Natural killer cell treated with Interleukin-12 subunit alpha and Interleukin-12 subunit beta and Interleukin-15 and Interleukin-18, amount 100 ng/mL, for 72 hours (primary cell): ENCODE data around the gene NFATC2. TPM values are rescaled to one million over a fixed set of nuclear protein-coding genes. Genes with fewer than 3 reads are reported as not detected.
"Not testable (repeated sequence)": the region's sequence is repeated elsewhere in the genome, so short reads cannot be mapped to it uniquely, and the experiment has no call there.

Experiments
- ATAC-seq, 2 donors: fragments of 150-1000 bp; cut with Tn5 transposase in 1 of 2; sonication (Bioruptor Pico), chemical (Tn5 transposase) in 1 of 2; 2 replicates each; pipeline ENCODE4 v1.10.0; 2021
- DNase-seq: peaks from one replicate; pipeline ENCODE4 v3.0.0; 2022; ENCODE audit warnings: low spot score
- H3K27ac Mint-ChIP-seq, 2 donors: 1 replicate in 1 of 2; 2 replicates in 1 of 2; pipeline ENCODE4 v1.8.0; 2022; ENCODE audit warnings: mixed read lengths in 2 of 2, mild to moderate bottlenecking in 1 of 2, moderate library complexity in 1 of 2
- H3K27me3 Mint-ChIP-seq, 2 donors: 1 replicate in 1 of 2; 2 replicates in 1 of 2; pipeline ENCODE4 v1.8.0; 2022; ENCODE audit warnings: mixed read lengths in 2 of 2
- H3K36me3 Mint-ChIP-seq: one replicate; pipeline ENCODE4 v1.8.0; 2022; ENCODE audit warnings: mixed read lengths
- H3K4me1 Mint-ChIP-seq, 2 donors: 1 replicate in 1 of 2; 2 replicates in 1 of 2; pipeline ENCODE4 v1.8.0; 2022; ENCODE audit warnings: low read depth in 2 of 2, mixed read lengths in 2 of 2, mild to moderate bottlenecking in 1 of 2
- H3K4me3 Mint-ChIP-seq: one replicate; pipeline ENCODE4 v1.8.0; 2022; ENCODE audit warnings: mixed read lengths
- H3K9me3 Mint-ChIP-seq: 2 replicates; pipeline ENCODE4 v1.8.0; 2022; ENCODE audit warnings: mixed read lengths
- total RNA-seq, 2 donors: library from RNA; stranded (reverse); gene quantifications; one replicate each; pipeline ENCODE4 v1.2.3, GENCODE V29; 2022

NFATC2 gene
- total RNA-seq, 2 donors from 2014 or later, result 83.3 to 97.1 TPM

DNA sequence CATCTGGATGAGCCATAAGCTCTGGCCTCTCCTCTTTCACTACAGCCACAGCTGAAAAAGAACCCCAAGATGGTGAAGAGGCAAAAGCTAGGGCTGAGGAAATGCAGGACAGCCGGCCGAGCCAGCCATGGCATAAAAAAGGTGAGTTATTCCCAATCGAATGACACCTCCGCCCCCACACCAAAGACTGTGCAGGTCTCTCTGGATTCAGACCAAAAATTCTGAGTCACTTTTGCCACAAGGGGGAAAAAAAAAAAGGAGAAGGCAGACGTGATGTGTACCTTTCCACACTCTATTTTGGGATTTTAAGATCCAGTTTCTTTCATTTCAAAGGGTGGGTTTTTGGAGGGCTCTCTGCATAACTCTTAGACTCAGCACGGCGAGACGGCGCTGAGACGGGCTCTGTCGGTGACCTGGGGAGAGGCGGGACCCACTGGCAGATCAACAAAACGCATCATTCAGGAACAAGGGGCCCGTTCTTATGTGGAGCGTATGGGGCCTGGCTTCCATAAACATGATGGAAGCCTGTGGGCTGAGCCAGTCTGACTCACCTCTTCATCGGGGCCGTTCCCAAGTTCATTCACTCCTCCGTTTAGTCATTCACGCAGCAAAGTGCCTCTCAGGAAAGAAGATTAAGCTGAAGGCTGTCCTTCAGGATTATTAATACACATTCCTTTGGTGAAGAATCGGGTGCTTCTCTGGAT is 54.8 kb downstream of the NFATC2 start:
- Mint-ChIP-seq H3K27ac (peak overlapping the region in 1 of 2 donors; percentile 97), H3K4me3 (no peak overlapping the region), H3K27me3 (no peaks in the 10 kb centered on the region), H3K36me3 (peaks cover 26% of the 10 kb centered on the region), H3K9me3 (no peaks in the 10 kb centered on the region), H3K4me1 (peaks cover 85 to 90% of the 10 kb centered on the region in 2 donors)
- no peak for ATAC-seq
- DNase-seq, result no peak

- H3K4me1 Mint-ChIP-seq, result peaks cover 84 to 90% of the 10 kb centered on the region in 2 donors
- H3K9me3 Mint-ChIP-seq, result no peaks in the 10 kb centered on the region
- peak overlapping the region; percentile 93 to 97 for H3K27ac Mint-ChIP-seq
- no peak for ATAC-seq
- DNase-seq, result no peak
- no peaks in the 10 kb centered on the region for H3K27me3 Mint-ChIP-seq
- H3K4me3 Mint-ChIP-seq, result no peak overlapping the region
- peaks cover 26% of the 10 kb centered on the region for H3K36me3 Mint-ChIP-seq
Measured at GRCh38 chr20:51487076-51487475, 55.4 kb downstream of the NFATC2 start.

DNA sequence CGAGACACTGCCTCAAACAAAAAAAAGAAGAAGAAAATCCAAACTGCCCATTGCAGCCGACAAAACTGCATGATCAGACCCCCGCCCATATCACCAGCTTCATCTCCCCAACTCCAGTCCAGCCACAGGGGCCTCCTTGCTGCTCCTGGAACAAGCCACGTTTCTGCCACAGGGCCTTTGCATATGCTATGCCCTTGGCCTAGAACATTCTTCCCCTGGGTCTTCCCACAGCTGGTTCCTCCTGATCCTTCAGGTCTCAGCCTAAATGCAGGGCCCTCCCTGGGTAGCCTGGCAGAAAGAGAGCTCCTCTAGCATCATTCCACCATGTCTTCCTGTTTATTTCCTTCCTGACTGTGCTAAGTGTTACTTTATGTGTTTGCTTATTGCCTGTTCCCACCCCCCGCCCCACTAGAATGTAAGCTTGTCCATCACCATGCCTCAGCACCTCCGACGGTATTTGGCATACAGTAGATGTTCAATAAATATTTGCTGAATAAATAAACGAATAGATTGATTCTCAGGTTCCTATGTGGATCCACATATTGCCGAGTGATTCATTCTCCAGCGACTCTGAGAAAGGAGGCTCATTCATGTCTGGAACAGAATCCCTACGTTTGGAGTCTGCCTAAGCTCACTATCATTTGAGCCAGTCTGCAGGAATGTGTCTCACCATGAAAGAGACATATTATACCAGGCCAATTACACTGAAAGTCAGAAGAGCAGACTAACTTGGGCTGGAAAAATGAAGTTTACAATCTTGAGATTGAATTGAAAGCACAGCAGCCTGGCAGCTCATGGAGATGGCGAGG is 56.1 kb downstream of the NFATC2 start:
- H3K9me3 Mint-ChIP-seq, result no peaks in the 10 kb centered on the region
- DNase-seq (no peak), ATAC-seq (no peak)
- peak overlapping the region; percentile 93 to 97 for H3K27ac Mint-ChIP-seq
- H3K4me3 Mint-ChIP-seq, result no peak overlapping the region
- H3K27me3 Mint-ChIP-seq, result no peaks in the 10 kb centered on the region
- peaks cover 84 to 90% of the 10 kb centered on the region in 2 donors for H3K4me1 Mint-ChIP-seq
- H3K36me3 Mint-ChIP-seq, result peaks cover 26% of the 10 kb centered on the region

GRCh38 chr20:51484831-51485230 is 57.7 kb downstream of the NFATC2 start:
- H3K27ac Mint-ChIP-seq, result peak overlapping the region; percentile 93 to 97
- no peak overlapping the region for H3K4me3 Mint-ChIP-seq
- H3K27me3 Mint-ChIP-seq, result no peaks in the 10 kb centered on the region
- H3K36me3 Mint-ChIP-seq, result peaks cover 24% of the 10 kb centered on the region
- DNase-seq, result no peak
- H3K9me3 Mint-ChIP-seq, result no peaks in the 10 kb centered on the region
- peaks cover 84 to 91% of the 10 kb centered on the region in 2 donors for H3K4me1 Mint-ChIP-seq
- ATAC-seq, result no peak

DNA sequence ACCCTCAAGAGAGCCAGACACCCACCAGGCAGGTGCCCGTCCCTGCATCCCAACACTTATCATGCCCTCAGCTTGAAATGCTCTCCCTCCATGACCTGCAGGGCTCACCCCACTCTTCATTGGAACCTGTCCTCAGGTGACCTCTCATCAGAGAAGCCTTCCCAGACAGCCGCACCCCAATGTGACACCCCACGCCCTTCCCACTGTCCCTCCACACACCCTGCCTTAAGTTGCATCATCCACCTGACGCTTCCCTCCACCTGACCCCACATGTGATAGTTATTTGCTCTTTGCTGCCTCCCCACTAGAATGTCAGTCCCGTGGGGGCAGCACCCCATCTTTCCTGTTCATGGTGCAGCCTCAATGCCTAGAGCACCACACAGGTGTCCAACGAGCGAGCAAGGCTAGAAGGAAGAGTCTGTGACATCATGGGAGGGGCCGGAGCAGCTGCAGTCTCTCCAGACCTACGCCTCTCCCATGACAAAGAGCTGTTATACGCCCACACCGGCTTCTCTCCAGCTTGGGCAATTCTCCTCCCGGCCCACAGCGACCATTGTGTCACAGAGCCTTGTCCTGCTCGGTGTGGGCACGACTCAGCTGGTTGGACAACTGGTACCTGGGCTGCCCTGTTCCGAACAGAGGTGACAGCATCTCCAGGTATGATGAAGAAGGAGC is 58.2 kb downstream of the NFATC2 start:
- no peak for ATAC-seq
- Mint-ChIP-seq H3K27me3 (no peaks in the 10 kb centered on the region), H3K4me3 (no peak overlapping the region), H3K36me3 (peaks cover 19% of the 10 kb centered on the region), H3K9me3 (no peaks in the 10 kb centered on the region), H3K4me1 (peaks cover 84 to 91% of the 10 kb centered on the region in 2 donors), H3K27ac (peak overlapping the region; percentile 93 to 97)
- no peak for DNase-seq

GRCh38 chr20:51482836-51483473 is 59.6 kb downstream of the NFATC2 start:
- Mint-ChIP-seq H3K9me3 (peaks cover 3% of the 10 kb centered on the region), H3K36me3 (peaks cover 28% of the 10 kb centered on the region), H3K27me3 (no peaks in the 10 kb centered on the region), H3K4me3 (peak overlapping the region; percentile 76), H3K27ac (peak overlapping the region; percentile 93 to 97), H3K4me1 (peaks cover 89 to 92% of the 10 kb centered on the region in 2 donors)
- DNase-seq, result no peak
- ATAC-seq, result no peak

DNA sequence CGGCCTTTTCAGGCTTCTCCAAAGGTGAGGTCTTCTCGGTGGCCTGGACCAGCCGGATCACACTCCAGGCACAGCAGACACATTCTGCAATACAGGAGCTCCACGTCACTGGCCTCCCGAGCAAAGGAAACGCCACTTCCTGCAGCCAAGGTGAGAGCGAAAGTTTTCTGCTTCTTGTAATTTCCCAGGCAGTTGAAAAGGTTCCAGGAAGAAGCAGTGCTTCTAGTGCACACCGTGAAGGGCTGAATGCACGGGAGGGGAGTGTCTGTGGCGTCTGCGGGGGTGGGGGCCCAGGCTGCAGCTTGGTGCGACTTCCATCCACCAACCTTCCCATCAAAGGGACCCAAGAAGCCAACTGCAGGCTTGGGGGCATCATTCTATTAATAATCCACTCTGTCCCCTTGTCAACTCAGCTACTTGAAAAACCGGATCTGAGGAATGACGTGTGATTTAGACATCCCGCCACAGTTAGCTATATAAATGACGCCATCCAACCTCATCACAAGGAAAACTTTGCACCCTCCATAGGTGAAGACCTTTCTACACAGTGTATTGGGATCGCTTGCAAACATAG is 61.1 kb downstream of the NFATC2 start:
- Mint-ChIP-seq H3K4me1 (peaks cover 91 to 98% of the 10 kb centered on the region in 2 donors), H3K4me3 (peak overlapping the region; percentile 76)

DNA sequence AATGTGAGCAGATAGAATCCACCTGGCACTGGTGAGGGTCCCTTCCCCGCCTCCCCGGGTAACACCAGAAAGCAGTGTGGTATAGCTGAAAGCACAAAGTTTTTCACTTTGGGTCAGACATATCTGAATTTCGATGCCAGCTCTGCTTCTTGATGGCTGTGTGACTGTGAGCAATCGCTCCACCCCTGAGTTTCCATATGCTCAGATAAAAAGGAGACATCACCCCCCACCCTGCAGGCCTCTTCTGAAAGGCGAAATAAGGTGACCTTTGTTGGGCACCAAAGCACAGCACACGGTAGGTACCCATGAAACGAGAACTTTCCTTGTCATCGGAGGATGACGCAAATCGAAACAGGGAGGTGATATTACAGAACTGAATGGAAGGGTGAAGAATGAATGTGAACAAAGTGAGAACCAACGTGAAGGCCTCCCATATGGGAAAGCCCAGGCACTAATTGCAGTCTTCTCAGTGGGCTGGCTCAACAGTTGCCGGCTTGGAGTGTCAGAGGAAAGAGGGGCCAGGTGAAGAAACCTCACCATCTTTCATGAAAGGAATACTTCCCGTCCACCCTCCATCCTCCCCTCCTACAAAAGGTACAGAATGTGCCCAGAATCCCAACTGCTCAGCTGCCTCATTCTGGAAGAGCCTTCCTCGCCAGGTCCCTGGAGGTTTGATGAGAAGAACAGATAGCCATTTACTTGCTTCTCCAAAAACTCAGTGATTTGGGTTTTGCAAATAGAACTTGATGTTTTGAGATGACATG is 61.8 kb downstream of the NFATC2 start:
- peaks cover 89 to 98% of the 10 kb centered on the region in 2 donors for H3K4me1 Mint-ChIP-seq
- H3K27me3 Mint-ChIP-seq, result no peaks in the 10 kb centered on the region
- peak; percentile 88 to 89 for ATAC-seq
- peak overlapping the region; percentile 93 to 97 for H3K27ac Mint-ChIP-seq
- H3K36me3 Mint-ChIP-seq, result peaks cover 35% of the 10 kb centered on the region
- DNase-seq, result peak; percentile 75
- H3K9me3 Mint-ChIP-seq, result peaks cover 3% of the 10 kb centered on the region
- H3K4me3 Mint-ChIP-seq, result peak overlapping the region; percentile 76

More for the DNA sequence above, 61.1 kb downstream of the NFATC2 start:
- Mint-ChIP-seq H3K27ac (peak overlapping the region; percentile 93 to 97), H3K36me3 (peaks cover 32% of the 10 kb centered on the region), H3K9me3 (peaks cover 3% of the 10 kb centered on the region), H3K27me3 (no peaks in the 10 kb centered on the region)
- ATAC-seq, result peak; percentile 58 to 78
- peak; percentile 77 for DNase-seq

DNA sequence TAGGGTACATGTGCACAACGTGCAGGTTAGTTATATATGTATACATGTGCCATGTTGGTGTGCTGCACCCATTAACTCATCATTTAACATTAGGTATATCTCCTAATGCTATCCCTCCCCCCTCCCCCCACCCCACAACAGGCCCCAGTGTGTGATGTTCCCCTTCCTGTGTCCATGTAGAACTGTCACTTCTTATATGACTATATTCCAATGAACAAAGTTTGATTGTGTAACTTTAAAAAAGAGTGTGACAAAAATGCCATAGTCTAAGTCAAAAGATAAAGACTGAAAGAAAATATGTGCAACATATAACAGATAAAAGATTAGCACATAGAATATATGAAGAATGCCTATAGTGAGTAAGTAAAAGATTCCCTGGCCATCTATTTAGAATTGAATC is 66.4 kb downstream of the NFATC2 start:
- not testable (repeated sequence) for H3K27me3 Mint-ChIP-seq, DNase-seq, H3K9me3 Mint-ChIP-seq
- Mint-ChIP-seq H3K36me3 (peaks cover 41% of the 10 kb centered on the region), H3K27ac (peak overlapping the region; percentile 88 to 92), H3K4me1 (peaks cover 68 to 73% of the 10 kb centered on the region in 2 donors), H3K4me3 (peak overlapping the region; percentile 68)
- ATAC-seq, result peak; percentile 48 to 73

DNA sequence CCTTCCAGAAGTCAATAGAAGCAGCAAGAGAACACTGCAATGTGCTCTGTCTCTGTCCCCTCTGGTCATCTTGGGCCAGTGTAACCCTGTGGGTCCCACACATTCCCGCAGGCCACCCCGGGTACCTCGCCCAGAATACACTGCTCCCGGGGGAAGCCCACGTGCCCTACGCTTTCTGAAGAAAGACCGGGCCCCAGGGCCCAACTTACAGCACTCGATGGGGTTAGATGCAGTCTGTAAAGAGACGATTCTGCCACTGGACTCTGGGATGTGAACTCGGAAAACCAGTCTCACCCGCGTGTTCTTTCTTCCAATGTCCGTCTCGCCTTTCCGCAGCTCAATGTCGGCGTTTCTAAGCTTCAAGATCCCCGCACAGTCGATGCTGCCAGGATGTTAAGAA is 68.7 kb downstream of the NFATC2 start:
- Mint-ChIP-seq H3K9me3 (peaks cover 2% of the 10 kb centered on the region), H3K4me3 (no peak overlapping the region), H3K36me3 (peaks cover 56% of the 10 kb centered on the region), H3K4me1 (peaks cover 64 to 69% of the 10 kb centered on the region in 2 donors), H3K27me3 (no peaks in the 10 kb centered on the region), H3K27ac (peak overlapping the region; percentile 22 to 84)
- DNase-seq, result no peak
- no peak for ATAC-seq

DNA sequence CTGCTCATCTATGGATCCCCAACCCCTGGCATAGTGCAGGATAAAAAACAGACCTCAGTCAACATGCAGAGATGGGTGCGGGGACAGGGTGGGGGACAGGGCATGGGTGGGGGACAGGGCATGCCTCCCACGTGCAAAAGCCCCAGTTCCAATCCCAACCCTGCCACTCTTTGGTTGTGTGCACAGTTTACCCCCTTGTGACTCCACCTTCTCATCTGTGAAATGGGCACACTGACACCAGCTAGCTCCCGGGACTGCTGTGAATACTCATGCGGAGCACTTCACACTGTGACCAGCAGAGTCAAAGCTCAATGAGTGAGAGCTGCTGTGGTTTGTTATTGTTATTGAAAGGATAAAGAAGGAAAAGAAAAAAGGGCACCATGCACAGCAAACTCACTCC is 69.3 kb downstream of the NFATC2 start:
- H3K4me1 Mint-ChIP-seq, result peaks cover 58 to 64% of the 10 kb centered on the region in 2 donors
- no peak for ATAC-seq
- H3K4me3 Mint-ChIP-seq, result no peak overlapping the region
- H3K27me3 Mint-ChIP-seq, result no peaks in the 10 kb centered on the region
- H3K36me3 Mint-ChIP-seq, result peaks cover 51% of the 10 kb centered on the region
- no peak for DNase-seq
- H3K27ac Mint-ChIP-seq, result peak overlapping the region in 1 of 2 donors; percentile 84
- no peaks in the 10 kb centered on the region for H3K9me3 Mint-ChIP-seq

GRCh38 chr20:51470907-51471411 is 71.6 kb downstream of the NFATC2 start:
- ATAC-seq, result no peak
- H3K27me3 Mint-ChIP-seq, result no peaks in the 10 kb centered on the region

More at GRCh38 chr20:51470907-51471411, 71.6 kb downstream of the NFATC2 start:
- Mint-ChIP-seq H3K27ac (peak overlapping the region; percentile 61 to 86), H3K4me1 (peaks cover 46 to 48% of the 10 kb centered on the region in 2 donors), H3K4me3 (no peak overlapping the region), H3K36me3 (peaks cover 41% of the 10 kb centered on the region), H3K9me3 (no peaks in the 10 kb centered on the region)
- DNase-seq, result no peak
